Astrocyte (in vitro differentiated cells and primary cell): ENCODE data around the gene NLGN4Y.

Experiments
- CTCF ChIP-seq: IDR thresholded peaks from 2 replicates; pipeline ENCODE4 v1.5.1; 2011; ENCODE audit warnings: low read depth, mild to moderate bottlenecking, inconsistent platforms, low read length, moderate library complexity; ENCODE audit not compliant: insufficient read depth
- EZH2 ChIP-seq: IDR thresholded peaks from 2 replicates; pipeline ENCODE4 v1.6.1; 2012; ENCODE audit warnings: mild to moderate bottlenecking, low read length, inconsistent platforms; ENCODE audit not compliant: insufficient read depth

DNA sequence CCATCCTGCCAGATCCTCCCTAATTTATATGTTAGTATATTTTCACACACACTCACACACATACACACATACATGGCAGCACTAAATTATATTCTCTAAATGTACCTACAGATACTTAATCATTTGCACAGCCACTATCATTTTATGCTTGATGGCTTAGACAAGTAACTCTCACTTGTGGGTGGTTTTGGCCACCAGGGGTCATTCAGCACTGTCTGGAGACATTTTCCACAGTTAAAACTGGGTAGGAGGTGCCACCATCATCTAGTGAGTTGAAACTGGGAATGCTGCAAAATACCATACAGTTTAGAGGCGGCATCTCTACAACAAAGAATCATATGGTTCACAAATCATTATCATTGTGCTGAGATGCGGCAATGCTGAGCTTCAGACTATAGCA, 94.2 kb downstream of the NLGN4Y start:
- TF ChIP-seq CTCF (no peak), EZH2 (no peak)
